H1 (cell line): Measurements from ENCODE around the gene LIN28A. TPM values are rescaled to one million over a fixed set of nuclear protein-coding genes. Genes with fewer than 3 reads are reported as not detected.
A peak's percentile ranks its signal among the peaks of the same experiment; 100 is the strongest.

Source experiments
- CTCF ChIA-PET: fragments of 300-600 bp; sonication (Branson Sonifier 250); formaldehyde crosslinking; loops from one replicate; lab custom pipeline; 2021; ENCODE audit not compliant: partially characterized antibody; lab: Charles Lee
- POLR2A ChIA-PET: fragments of 300-600 bp; sonication (Branson Sonifier 250); formaldehyde crosslinking; loops from one replicate; lab custom pipeline; 2021; ENCODE audit warnings: inconsistent platforms; ENCODE audit not compliant: partially characterized antibody; lab: Charles Lee
- DNase-seq, 2 experiments: peaks; one replicate each; pipeline versions ENCODE4 v3.0.0 to v3.0.0-alpha.2; 2010 to 2022; ENCODE audit warnings: low spot score in 2 of 2, low read depth in 1 of 2, mixed read lengths in 1 of 2
- FAIRE-seq: peaks from 2 replicates; lab custom pipeline; 2011; peaks lifted over from hg19 to GRCh38; lab: Jason Lieb, UNC
- H2AFZ ChIP-seq: 2 replicates; pipeline ENCODE4 v1.8.1; 2012; ENCODE audit warnings: low read length, inconsistent platforms
- H2AK5ac ChIP-seq: 2 replicates; pipeline ENCODE4 v1.6.1; 2013; ENCODE audit warnings: low read depth, low read length
- H2BK120ac ChIP-seq: replicated peaks from 2 replicates; pipeline ENCODE3; 2013; ENCODE audit warnings: low read depth, low read length, inconsistent platforms
- H2BK12ac ChIP-seq: 2 replicates; pipeline ENCODE4 v1.6.1; 2013; ENCODE audit warnings: low read depth, low read length
- H2BK15ac ChIP-seq: 2 replicates; pipeline ENCODE4 v1.6.1; 2013; ENCODE audit warnings: low read length
- H2BK20ac ChIP-seq: 2 replicates; pipeline ENCODE4 v1.6.1; 2013; ENCODE audit warnings: low read length
- H2BK5ac ChIP-seq: 2 replicates; pipeline ENCODE4 v1.6.1; 2013; ENCODE audit warnings: low read depth, low read length
- H3K14ac ChIP-seq: 2 replicates; pipeline ENCODE4 v1.6.1; 2013; ENCODE audit warnings: inconsistent platforms; ENCODE audit not compliant: insufficient read length
- H3K18ac ChIP-seq: 2 replicates; pipeline ENCODE4 v1.6.1; 2013; ENCODE audit warnings: low read length; ENCODE audit errors: extremely low read depth
- H3K23ac ChIP-seq: 2 replicates; pipeline ENCODE4 v1.6.1; 2013; ENCODE audit warnings: inconsistent platforms; ENCODE audit not compliant: insufficient read length
- H3K23me2 ChIP-seq: 2 replicates; pipeline ENCODE4 v1.6.1; 2013; ENCODE audit warnings: low read depth, low read length
- H3K27ac ChIP-seq: 2 replicates; pipeline ENCODE4 v1.6.1; 2011; ENCODE audit warnings: low read depth, low read length, inconsistent platforms
- H3K27me3 ChIP-seq, 4 experiments: replicated peaks in 1 of 4; 1 replicate in 1 of 4; 2 replicates in 3 of 4; pipeline versions ENCODE4 v1.6.1 to v1.8.1; 2011 to 2013; ENCODE audit warnings: low read length in 3 of 4, mild to moderate bottlenecking in 3 of 4, inconsistent platforms in 2 of 4, mixed read lengths in 2 of 4, moderate library complexity in 1 of 4; ENCODE audit not compliant: control insufficient read depth in 3 of 4, insufficient read depth in 3 of 4; ENCODE audit errors: extremely low read depth in 1 of 4
- H3K36me3 ChIP-seq, 4 experiments: 2 replicates each; pipeline versions ENCODE4 v1.6.1 to v1.8.1; 2011 to 2013; ENCODE audit warnings: mild to moderate bottlenecking in 4 of 4, low read length in 3 of 4, moderate library complexity in 2 of 4, control low read depth in 1 of 4, inconsistent platforms in 1 of 4; ENCODE audit not compliant: insufficient read depth in 4 of 4, control insufficient read depth in 2 of 4
- H3K4ac ChIP-seq: replicated peaks from 2 replicates; pipeline ENCODE3; 2013; ENCODE audit warnings: low read length, low read depth, mixed read lengths, inconsistent platforms; ENCODE audit not compliant: insufficient read length
- H3K4me1 ChIP-seq, 4 experiments: replicated peaks in 1 of 4; 1 replicate in 1 of 4; 2 replicates in 3 of 4; pipeline versions ENCODE4 v1.6.1 to v1.8.1; 2011 to 2013; ENCODE audit warnings: low read length in 3 of 4, inconsistent platforms in 2 of 4, mixed read lengths in 1 of 4; ENCODE audit not compliant: insufficient read depth in 4 of 4, control insufficient read depth in 3 of 4
- H3K4me2 ChIP-seq, 2 experiments: 2 replicates each; pipeline versions ENCODE4 v1.6.1 to v1.8.1; 2011 to 2013; ENCODE audit warnings: low read depth in 2 of 2, low read length in 2 of 2, control low read depth in 1 of 2, inconsistent platforms in 1 of 2, mild to moderate bottlenecking in 1 of 2; ENCODE audit not compliant: insufficient read depth in 1 of 2
- H3K4me3 ChIP-seq, 4 experiments: fragments of 200-600, 300-600 bp in 1 of 4; sonication (generic), shearing (Covaris generic), sonication (Bioruptor Twin) in 1 of 4; 2 replicates each; pipeline versions ENCODE4 v1.5.1 to v1.8.1; 2011 to 2016; ENCODE audit warnings: low read length in 4 of 4, low read depth in 3 of 4, control low read depth in 2 of 4, inconsistent platforms in 2 of 4, mild to moderate bottlenecking in 2 of 4, mixed read lengths in 1 of 4, moderate library complexity in 1 of 4; ENCODE audit not compliant: insufficient read depth in 2 of 4; ENCODE audit errors: extremely low read depth in 1 of 4
- H3K56ac ChIP-seq: replicated peaks from 2 replicates; pipeline ENCODE3; 2013; ENCODE audit warnings: low read depth, mild to moderate bottlenecking, mixed read lengths, low read length, inconsistent platforms; ENCODE audit not compliant: insufficient read length
- H3K79me1 ChIP-seq: 2 replicates; pipeline ENCODE4 v1.6.1; 2013; ENCODE audit warnings: low read depth, low read length, control low read depth
- H3K79me2 ChIP-seq, 2 experiments: 2 replicates each; pipeline versions ENCODE4 v1.6.1 to v1.8.1; 2012 to 2013; ENCODE audit warnings: low read length in 2 of 2, mild to moderate bottlenecking in 2 of 2, inconsistent platforms in 1 of 2; ENCODE audit not compliant: insufficient read depth in 2 of 2, control insufficient read depth in 1 of 2
- H3K9ac ChIP-seq, 4 experiments: replicated peaks in 1 of 4; 1 replicate in 1 of 4; 2 replicates in 3 of 4; pipeline versions ENCODE4 v1.6.1 to v1.8.1; 2011 to 2013; ENCODE audit warnings: low read depth in 3 of 4, low read length in 3 of 4, control low read depth in 2 of 4, mild to moderate bottlenecking in 2 of 4, moderate library complexity in 2 of 4, inconsistent platforms in 1 of 4; ENCODE audit errors: extremely low read depth in 1 of 4
- H3K9me3 ChIP-seq, 2 experiments: 2 replicates each; pipeline versions ENCODE4 v1.6.1 to v1.8.1; 2012 to 2013; ENCODE audit warnings: mild to moderate bottlenecking in 2 of 2, moderate library complexity in 2 of 2, control low read depth in 1 of 2, inconsistent platforms in 1 of 2, low read depth in 1 of 2, low read length in 1 of 2, mixed read lengths in 1 of 2; ENCODE audit not compliant: insufficient read depth in 2 of 2
- H4K20me1 ChIP-seq, 2 experiments: replicated peaks in 1 of 2; 2 replicates each; pipeline versions ENCODE3 to v1.8.1; 2011 to 2013; ENCODE audit warnings: inconsistent platforms in 2 of 2, low read length in 2 of 2, mild to moderate bottlenecking in 1 of 2; ENCODE audit not compliant: insufficient read depth in 2 of 2, control insufficient read depth in 1 of 2
- H4K5ac ChIP-seq: 2 replicates; pipeline ENCODE4 v1.6.1; 2013; ENCODE audit warnings: low read length, low read depth, mixed read lengths, inconsistent platforms; ENCODE audit not compliant: insufficient read length
- H4K8ac ChIP-seq: 2 replicates; pipeline ENCODE4 v1.8.0; 2013; ENCODE audit warnings: mild to moderate bottlenecking, moderate library complexity, low read length, inconsistent platforms; ENCODE audit not compliant: insufficient read depth; ENCODE audit errors: extremely low read depth
- H4K91ac ChIP-seq: replicated peaks from 2 replicates; pipeline ENCODE3; 2013; ENCODE audit warnings: low read length, mixed read lengths, inconsistent platforms; ENCODE audit not compliant: insufficient read length
- WGBS, 2 experiments: shearing (Covaris generic) in 1 of 2; methylation state at CpG; one replicate each; pipeline versions ENCODE4 v1.1.6 to v1.1.7; 2013 to 2015; ENCODE audit warnings: low lambda C conversion rate in 2 of 2, mixed read lengths in 2 of 2, inconsistent platforms in 1 of 2, low coverage in 1 of 2, missing lambda C conversion rate in 1 of 2; ENCODE audit not compliant: insufficient replicate concordance in 2 of 2, insufficient coverage in 1 of 2, insufficient read length in 1 of 2; ENCODE audit errors: extremely low coverage in 1 of 2, missing lambda C conversion rate in 1 of 2; 5-methylcytosine and 5-hydroxymethylcytosine counted together
- polyA plus RNA-seq, 7 experiments: library from polyadenylated mRNA; depleted of rRNA in 3 of 7; stranded (reverse) in 5 of 7; unstranded in 2 of 7; fragments of >200 nt in 5 of 7; fragments of 200-250 nt in 2 of 7; gene quantifications; 1 replicate in 5 of 7; 2 replicates in 1 of 7; 4 replicates in 1 of 7; pipeline versions ENCODE4 v1.2.1 to v1.2.3, GENCODE V29; 2011 to 2013; ENCODE audit warnings: missing spikeins in 2 of 7, mixed read lengths in 2 of 7
- total RNA-seq: library from RNA; stranded (reverse); fragmentation: NEBNext Ultra II Directional; extraction: Animal tissue kit (Norgen Biotek cat#: 25700); gene quantifications from 2 replicates; pipeline ENCODE4 v1.2.1, GENCODE V29; 2021

LIN28A gene
- total and polyA plus RNA-seq, 2 of the 8 experiments (the other 6 are each of a cell fraction or from before 2014, with no cell fraction given): 403 to 1,486 TPM

GRCh38 chr1:26389604-26390247 lies 20.9 kb upstream of the LIN28A start:
- POLR2A ChIA-PET: interaction anchor here (12.4 to 15.3 kb wide), 2 partner anchors 21 to 28 kb away, joined by 95 to 166 read pairs; partner anchors contain the start of gene LIN28A

More at GRCh38 chr1:26389604-26390247, 20.9 kb upstream of the LIN28A start:
- WGBS, 2 experiments: 82% methylated on average over 4 of the region's 4 CpGs; no CpG with 5 or more reads in 1 of the 2 experiments
- CTCF ChIA-PET: interaction anchor here (0.8 to 9.4 kb wide), 10 partner anchors 10 to 115 kb away, joined by 3 to 90 read pairs (median 12); no protein-coding TSS in a partner anchor
- Histone ChIP-seq H2BK15ac (no peak overlapping the region), H3K23me2 (no peaks in the 10 kb centered on the region; the same call in 1 of the 2 replicates), H3K9me3 (no peaks in the 10 kb centered on the region), H3K27me3 (no peaks in the 10 kb centered on the region), H4K20me1 (no peaks in the 10 kb centered on the region), H3K18ac (no peak overlapping the region; the same call in 1 of the 2 replicates), H3K14ac (no peak overlapping the region), H2BK12ac (peak overlapping the region; percentile 29; the same call in 1 of the 2 replicates), H3K23ac (no peak overlapping the region), H4K91ac (no peak overlapping the region), H3K4me1 (peaks cover 1 to 10% (median 3%) of the 10 kb centered on the region in 4 experiments; a peak in 6 of 7 replicates), H3K36me3 (no peaks in the 10 kb centered on the region), H3K9ac (no peak overlapping the region), H3K79me1 (no peaks in the 10 kb centered on the region; the same call in 1 of the 2 replicates), H2AK5ac (no peak overlapping the region), H2BK120ac (no peak overlapping the region), H3K4ac (no peak overlapping the region), H4K5ac (no peak overlapping the region), H2BK20ac (no peak overlapping the region), H2AFZ (no peak overlapping the region), H3K56ac (no peak overlapping the region), H4K8ac (no peak overlapping the region; the same call in 1 of the 2 replicates), H3K4me3 (no peak overlapping the region), H3K4me2 (no peak overlapping the region), H3K27ac (no peak overlapping the region), H2BK5ac (no peak overlapping the region), H3K79me2 (no peaks in the 10 kb centered on the region)
- FAIRE-seq (no peak), DNase-seq (no peak)
